NCI-H345 treated with DMSO at 0.1 percent for 48 hours (cell line): ENCODE measurements around the gene GNB1.
"Not testable (repeated sequence)": the region's sequence is repeated elsewhere in the genome, so short reads cannot be mapped to it uniquely, and the experiment has no call there.

ENCODE experiments used
- DNase-seq: peaks from one replicate; lab custom pipeline; 2025; ENCODE audit not compliant: unreplicated experiment; lab: John Stamatoyannopoulos, UW

The GNB1 gene

DNA sequence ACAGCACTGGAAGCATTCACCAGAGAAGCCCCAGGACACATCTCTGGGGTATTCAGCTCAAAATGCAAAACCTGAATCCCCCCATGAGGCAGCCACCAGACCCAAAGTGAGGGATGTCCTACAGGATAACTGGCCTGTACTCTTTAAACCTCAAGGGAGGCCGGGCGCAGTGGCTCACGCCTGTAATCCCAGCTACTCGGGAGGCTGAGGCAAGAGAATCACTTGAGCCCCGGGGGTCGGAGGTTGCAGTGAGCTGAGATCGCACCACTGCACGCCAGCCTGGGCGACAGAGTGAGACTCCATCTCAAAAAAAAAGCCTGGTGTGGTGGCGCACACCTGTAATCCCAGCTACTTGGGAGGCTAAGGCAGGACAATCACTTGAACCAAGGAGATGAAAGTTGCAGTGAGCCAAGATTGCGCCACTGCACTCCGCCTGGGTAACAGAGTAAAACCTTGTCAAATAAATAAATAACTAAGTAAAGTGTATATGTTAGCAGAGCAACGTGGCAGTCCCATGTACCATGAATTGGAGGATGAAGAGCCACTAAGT, 29.1 kb downstream of the GNB1 start:
- not testable (repeated sequence) for DNase-seq

DNA sequence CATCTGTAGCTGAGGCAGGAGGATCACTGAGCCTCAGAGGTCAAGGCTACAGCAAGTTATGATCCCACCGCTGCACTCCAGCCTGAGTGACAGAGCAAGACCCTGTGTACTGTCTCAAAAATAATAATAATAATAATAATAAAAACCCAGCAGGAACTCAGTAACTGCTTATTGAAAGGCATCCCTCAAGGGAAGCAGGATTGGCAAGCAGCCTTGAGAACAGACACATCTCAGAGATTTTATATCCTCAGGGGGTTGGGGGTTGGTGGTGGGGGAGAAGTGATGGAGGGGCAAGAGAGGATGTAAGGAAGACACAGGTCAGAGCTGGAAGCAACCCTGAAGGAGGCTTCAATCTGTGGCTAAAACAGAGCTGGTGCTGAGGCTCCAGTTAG, 29.6 kb downstream of the GNB1 start:
- no peak for DNase-seq

DNA sequence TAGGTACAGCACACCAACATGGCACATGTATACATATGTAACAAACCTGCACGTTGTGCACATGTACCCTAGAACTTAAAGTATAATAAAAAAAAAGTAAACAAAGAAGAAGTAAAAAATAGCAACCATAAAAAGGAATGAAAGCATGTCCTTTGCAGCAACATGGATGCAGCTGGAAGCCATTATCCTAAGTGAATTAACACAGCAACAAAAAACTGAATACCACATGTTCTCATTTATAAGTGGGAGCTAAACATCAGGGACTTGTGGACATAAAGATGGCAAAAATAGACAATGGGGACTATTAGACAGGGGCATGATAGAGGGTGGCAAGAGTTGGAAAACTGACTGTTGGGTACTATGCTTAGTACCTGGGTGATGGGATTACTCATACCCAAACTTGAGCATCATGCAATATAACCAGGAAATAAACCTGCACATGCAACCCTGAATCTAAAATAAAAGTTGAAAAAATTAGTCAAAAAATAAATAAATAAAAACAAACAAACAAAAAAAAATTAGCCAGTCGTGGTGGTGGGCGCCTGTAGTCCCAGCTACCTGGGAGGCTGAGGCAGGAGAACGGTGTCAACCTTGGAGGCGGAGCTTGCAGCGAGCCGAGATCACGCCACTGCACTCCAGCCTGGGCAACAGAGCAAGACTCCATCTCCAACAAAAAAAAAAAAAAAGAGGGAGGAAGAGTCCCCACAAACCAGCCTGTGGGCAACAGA, 30.8 kb downstream of the GNB1 start:
- not testable (repeated sequence) for DNase-seq

DNA sequence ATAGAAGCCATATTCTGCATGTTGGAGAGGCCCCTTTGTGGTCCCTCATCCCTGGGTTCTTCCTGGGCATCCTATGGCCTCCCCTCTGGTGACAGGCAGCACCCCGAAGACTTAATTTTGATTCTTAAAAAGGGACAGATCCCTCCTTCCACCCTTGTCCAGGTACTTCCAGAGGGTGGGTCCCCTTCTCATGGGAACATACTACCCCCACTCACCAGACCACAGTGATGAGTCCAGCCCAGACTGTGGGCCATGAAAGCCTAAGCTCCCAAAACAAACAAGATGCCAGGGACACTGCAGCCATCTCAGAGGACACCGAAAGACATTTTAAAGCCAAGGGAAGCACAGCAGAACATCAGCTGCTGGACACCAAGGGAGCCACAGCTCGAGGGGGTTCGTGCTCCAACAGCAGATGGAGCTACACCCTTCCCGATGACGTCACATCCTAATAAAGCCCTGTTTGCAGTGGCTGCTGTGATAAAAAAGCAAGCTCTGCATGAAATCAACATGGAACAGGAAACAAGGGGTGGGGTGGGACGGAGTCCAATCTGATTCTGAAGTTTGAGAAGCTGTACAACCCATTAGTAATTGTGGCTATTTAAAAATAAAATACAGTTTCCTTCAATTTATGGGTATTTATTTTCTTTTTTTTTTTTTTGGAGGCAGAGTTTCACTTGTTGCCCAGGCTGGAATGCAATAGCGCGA, 32.4 kb downstream of the GNB1 start:
- peak; percentile 6 for DNase-seq

DNA sequence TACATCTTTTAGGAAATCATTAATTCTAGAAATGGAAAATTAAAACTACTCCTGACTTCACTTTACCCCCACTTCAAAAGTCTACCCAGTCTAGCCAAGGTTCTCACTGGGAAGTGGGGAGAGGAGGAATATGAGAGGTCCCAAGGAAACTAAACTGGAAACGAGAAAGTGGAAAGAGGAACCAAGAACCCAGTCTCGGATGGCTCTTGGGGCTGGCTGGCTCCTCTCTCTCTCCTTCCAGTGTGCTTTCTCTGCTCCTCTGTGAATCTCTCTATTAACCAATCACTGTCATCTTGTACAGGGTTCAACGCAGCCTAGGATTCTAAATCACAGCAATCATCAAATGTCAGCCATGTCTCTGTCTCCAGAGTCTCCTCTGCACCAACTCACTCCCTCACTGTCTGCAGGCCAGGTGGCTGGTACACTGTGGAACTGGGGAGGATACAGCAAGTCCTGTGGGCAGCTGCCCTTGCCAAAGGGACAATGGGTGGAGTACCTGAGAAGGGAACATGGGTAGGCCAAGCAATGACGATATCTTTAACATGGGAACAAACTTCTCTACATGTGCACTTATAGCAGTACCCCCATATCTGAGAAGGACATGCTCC, 33.7 kb downstream of the GNB1 start:
- no peak for DNase-seq

DNA sequence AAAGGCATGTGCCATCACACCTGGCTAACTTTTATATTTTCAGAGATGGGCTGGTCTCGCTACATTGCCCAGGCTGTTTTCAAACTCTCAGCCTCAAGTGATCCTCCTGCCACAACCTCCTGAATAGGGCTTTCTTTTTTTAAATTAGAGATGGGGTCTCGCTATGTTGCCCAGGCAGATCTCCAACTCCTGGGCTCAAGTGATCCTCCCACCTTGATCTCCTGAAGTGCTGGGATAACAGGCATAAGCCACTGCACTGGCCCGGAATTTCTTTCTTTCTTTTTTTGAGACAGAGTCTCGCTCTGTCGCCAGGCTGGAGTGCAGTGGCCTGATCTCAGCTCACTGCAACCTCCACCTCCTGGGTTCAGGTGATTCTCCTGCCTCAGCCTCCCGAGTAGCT, 34.7 kb downstream of the GNB1 start:
- DNase-seq = not testable (repeated sequence)

DNA sequence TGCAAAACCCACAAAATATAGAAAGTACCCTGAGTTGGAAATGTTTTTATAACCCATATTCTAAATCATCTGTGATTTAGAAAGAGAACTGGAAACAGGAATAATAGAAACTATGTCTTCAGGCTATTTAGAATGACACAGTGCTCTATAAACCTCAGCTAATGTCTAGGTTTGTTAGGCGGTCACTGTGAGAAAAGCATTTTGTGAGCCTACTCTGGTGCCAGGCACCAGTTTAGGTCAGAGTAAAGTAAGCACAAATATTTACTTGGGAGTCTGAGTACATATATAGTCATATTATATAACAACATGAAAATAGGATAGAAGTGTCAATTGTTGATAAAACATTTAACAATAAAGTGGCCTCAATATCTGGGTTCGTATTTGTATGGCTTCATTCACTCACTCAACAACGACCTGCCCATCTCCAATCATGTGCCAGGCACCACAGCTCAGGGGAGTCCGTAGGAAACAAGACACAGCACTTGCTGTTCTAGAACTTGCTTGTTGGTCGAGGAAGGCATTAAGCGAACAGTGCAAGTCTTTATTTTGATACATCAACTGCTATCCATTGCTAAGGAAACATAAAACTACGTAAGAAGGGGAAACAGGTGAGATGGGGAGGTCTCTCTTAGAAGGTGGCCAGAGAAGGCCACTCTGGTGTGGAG, 37.2 kb downstream of the GNB1 start:
- DNase-seq = no peak

DNA sequence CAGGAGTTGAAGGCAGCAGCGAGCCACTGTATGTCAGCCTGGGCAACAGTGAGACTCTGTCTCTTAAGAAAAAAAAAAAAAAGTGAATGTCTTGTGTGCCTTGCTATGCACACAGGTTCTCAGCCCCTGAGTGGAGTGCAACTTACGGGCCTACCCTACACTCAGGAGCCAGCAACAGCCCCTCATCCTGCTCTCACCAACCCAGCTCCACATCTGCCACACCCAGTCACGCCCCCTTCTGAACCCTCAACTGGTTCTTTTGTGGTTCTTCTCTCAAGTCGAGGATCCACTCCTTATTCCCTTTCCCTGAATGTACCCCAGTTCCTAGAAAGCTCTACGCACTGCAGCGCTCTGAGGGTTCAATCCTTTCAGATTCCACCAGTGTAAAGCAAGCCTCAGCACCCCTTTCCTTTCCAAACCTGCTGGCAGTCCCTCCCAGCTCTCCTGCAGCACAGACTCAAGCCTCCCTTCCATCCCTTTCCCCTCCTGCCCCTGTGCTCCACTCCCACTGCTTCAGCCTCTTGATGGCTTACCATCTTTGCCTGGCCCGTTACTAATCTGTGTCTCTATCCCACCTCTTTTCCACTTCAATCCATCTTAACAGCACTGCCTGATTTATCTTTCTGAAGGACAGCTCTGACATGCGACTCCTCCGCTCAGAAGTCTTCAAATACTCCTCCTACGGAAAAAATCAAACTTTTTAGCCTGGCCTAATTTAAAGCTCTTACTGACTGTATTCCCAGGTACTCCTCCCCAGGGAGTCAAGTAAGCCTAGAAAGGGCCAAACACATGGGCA, 38.1 kb downstream of the GNB1 start:
- no peak for DNase-seq

DNA sequence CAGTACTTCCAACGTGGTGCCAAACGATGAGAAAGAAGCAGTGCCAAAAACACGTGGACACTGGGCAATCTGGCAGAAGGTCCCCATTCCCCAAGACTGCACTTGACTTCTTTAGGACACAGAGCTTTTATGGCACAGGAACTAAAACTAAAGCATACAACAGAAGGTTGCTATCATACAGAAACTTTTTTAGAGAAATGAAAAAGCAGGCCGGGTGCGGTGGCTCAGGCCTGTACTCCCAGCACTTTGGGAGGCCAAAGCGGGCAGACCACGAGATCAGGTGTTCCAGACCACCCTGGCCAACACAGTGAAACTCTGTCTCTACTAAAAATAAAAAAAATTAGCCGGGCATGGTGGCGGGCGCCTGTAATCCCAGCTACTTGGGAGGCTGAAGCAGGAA, 43.0 kb downstream of the GNB1 start:
- DNase-seq = no peak

DNA sequence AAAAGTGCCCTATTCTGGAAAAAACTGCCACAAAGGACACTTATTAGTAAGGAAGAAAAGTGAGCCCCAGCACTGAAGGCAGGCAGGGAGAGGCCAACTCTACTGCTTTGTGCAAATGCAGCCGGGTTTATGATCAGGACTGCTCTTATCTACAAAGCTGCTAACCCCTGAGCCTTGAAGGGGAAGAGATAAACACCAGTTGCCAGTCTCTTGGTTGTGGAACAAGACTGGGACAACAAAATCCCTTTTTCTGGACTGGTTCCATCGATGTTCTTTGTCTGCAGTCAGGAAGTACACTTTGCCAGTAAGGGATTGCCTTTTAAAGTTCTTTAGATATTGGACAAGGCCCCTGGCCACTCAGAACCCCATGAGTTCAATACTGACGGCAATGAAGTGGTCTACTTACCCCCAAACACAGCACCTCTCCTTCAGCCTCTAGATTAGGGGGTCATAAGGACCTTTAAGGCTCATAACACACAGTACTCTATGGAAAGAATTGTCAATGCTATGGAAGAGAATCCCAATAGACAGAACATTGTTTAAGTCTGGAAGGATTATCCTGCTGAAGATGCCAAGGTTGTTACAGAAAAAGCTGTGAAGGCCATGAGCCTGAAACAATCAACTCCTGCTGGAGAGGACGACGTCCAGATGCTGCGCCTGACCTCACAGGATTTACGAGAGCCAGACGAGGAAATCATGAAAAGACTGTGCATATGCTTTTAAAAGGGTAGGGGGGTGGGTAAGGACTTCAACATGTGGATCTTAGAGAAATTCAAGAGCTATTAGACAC, 43.6 kb downstream of the GNB1 start:
- no peak for DNase-seq

DNA sequence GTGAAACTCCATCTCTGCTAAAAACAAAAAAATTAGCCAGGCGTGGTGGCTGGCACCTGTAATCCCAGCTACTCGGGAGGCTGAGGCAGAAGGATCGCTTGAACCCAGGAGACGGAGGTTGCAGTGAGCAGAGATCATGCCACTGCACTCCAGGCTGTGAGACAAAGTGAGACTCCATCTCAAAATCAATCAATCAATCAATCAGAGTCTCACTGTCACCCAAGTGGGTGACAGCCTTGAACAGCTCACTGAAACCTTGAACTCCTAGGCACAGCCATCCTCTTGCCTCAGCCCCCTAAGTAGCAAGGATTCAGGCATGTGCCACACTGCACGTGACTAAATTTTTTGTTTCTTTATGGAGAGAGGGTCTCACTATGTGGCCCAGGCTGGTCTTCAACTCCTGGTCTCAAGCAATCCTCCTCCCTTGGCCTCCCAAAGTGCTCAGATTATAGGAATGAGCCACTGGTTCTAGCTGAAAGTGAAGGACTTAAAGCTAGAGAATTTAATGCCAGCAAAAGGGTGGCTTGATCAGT, 44.4 kb downstream of the GNB1 start:
- no peak for DNase-seq

DNA sequence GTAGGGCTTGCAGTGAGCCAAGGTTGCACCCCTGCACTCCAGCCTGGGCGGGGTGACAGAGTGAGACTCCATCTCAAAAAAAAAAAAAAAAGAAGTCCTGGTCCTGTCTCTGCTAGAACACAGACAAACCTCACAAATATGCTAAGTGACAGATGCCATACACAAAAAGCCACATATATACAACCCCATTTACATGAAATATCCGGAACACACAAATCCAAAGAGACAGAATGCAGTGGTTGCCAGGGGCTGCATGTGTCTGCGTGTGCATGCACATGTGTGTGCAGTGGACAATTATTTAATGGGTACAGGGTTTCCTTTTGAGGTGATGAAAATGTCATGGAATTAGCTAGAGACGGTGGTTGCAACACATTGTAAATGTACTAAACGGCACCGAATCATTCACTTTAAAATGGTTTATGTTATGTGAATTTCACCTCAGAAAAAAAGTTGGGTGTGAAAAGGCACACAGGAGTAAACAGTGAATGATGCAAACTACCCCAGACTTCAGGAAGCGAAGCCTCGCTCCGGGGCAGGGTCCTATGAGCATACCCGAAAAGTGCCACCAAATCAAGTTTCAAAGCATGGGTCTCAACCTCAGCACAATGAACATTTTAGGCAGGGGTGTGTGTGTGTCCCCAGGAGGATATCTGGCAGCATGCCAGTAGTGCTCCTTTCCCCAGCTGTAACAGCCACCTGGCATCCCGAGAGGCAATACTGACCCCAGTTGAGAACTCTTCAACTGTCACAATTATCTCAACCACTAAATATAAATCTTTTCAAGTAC, 48.3 kb downstream of the GNB1 start:
- peak; percentile 64 for DNase-seq

DNA sequence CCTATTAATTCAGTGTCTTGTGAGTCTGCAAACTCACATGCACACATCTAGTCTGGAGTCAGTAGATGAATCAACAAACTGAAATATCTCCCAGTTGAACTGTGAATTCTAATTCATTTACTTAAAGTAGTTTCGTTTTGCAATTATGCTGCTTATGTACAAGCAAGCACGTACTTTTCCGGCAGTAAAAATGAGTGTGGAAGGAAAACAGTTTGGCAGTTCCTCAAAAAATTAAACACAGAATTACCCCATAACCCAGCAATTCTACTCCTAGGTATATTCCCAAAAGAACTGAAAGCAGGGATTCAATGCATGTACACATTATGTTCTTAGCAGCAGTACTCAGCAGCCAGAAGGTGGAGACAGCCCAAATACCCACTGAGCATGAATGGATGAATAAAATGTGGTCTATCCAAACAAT, 49.3 kb downstream of the GNB1 start:
- no peak for DNase-seq

DNA sequence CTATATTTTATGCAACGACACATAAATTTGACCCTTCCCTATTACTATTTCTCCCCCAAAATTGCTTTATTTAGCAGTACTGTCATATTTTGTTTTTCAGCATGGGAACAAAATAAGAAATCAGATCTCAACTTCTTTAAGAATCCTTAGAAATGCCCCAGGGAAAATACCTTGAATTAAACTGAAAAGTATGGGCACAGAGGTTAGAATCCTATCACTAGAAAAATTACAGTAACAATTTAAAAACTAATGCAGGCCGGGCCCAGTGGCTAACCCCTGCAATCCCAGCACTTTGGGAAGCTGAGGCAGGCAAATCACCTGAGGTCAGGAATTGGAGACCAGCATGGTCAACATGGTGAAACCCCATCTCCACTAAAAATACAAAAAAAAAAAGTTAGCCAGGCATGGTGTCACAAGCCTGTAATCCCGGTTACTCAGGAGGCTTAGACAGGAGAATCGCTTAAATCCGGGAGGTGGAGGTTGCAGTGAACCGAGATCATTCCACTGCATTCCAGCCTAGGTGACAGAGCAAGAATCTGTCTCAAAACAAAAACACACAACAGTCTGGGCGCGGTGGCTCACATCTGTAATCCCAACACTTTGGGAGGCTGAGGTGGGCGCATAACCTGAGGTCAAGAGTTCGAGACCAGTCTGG, 51.4 kb downstream of the GNB1 start:
- no peak for DNase-seq

DNA sequence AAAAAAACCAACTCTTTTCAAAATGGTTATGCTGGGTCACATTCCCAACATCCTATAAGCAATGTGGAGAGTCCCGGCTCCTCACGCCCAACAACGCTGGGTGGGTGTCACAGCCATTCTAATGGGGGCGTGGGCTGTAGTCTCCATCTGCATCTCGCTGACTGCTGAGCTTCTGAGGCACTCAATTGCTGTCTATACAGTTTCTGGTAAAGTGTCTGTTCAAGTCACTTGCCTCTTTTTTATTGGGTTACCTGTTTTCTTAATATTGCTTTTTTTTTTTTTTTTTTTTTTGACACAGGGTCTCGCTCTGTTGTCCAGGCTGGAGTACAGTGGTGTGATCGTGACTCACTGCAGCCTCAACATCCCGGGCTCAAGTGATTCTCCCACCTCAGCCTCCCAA, 54.8 kb downstream of the GNB1 start:
- no peak for DNase-seq

DNA sequence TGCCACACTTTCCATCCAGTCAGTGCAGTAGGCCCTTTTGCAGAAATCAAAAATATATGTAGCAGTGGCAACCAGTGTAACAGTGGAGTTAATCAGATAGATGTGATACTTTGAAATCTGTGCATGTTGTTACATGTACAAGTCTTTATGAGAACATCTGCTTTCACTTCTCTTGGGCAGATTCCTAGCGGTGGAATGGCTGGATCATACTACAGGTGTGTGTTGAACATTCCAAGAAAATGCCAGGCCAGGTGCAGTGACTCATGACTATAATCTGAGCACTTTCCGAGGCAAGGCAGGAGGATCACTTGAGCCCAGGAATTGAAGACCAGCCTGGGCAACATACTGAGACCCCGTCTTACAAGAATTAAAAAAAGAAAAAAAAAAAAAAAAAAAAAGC, 55.3 kb downstream of the GNB1 start:
- no peak for DNase-seq

DNA sequence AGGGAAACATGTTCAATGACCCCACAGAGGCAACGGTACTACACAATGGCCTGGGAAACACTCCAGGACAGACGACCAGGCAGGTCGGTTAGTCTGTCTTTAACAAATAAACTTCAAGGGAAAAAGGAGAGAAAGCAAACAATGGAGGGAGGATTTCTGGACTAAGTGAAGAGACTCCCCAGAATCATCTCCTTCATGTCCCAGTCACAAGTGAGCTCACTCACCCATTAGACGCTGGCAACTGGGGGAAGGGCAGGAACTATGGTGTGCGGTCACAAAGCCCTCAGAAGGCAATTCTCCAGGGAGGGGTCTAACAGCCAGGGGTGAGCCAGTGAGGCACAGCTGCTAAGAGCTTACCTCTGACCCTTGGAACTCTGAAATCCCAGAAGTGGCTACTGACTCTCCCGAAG, 57.0 kb downstream of the GNB1 start:
- DNase-seq = no peak

DNA sequence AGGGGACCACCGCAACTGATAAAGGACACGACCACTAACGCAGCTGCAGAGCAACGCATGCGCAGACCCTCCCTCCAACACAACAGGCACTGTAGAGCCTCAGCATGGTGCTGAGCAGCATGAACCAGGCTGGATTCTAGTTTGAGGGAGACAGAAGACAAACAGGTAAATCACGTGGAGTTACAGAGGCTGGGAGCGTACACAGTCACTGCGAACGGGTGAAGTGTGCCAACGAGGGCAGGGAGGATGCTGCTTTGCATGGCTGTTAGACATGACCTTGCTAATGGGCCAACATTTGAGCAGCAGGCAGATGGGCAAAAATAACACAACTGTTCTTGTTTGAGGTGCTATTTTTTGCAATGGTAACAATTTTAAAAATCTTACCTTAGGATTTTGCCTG, 57.4 kb downstream of the GNB1 start:
- DNase-seq = no peak
